Mesenteric fat pad (tissue), 1 donor: ENCODE results near the gene SEPTIN2. TPM values are rescaled to one million over a fixed set of nuclear protein-coding genes. Genes with fewer than 3 reads are reported as not detected.
"Not testable (repeated sequence)": the region's sequence is repeated elsewhere in the genome, so short reads cannot be mapped to it uniquely, and the experiment has no call there.

Source experiments
- DNase-seq: peaks from one replicate; pipeline ENCODE4 v3.0.0-alpha.2; 2020; ENCODE audit warnings: low spot score
- total RNA-seq: library from RNA; stranded (reverse); fragmentation: NEBNext Ultra II Directional; extraction: Animal tissue kit (Norgen Biotek cat#: 25700); gene quantifications from one replicate; pipeline ENCODE4 v1.2.1, GENCODE V29; 2021
- donor health status: DM: yes; HTN: yes; CAD: no.

Gene SEPTIN2
- total RNA-seq, 1 donor from 2014 or later = 403 TPM

DNA sequence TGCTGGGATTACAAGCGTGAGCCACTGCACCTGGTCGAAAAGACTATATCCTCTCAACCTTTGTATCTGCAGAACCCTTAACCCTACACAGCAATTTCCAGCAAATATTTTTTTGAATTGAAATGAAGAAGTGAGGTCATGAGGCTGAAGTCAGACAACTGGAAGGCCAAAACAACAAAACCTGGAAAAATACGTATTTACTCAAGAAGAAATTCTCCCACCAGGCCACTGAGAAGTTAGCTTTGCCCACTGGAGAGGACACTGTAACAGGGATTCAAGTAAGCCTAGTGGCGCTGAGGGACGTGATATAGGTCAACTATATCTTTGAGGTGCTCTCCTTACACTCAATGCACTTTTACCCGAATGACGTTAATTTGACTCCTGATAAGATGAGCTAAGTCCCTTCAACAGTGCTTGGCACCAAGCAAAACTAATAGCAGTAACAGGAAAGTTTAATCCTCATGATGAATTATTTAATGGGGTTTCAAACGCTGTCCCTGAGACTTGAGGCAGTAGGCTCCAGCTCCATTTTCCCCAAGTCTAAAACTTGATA, 2.1 kb upstream of the SEPTIN2 start:
- no peak for DNase-seq

DNA sequence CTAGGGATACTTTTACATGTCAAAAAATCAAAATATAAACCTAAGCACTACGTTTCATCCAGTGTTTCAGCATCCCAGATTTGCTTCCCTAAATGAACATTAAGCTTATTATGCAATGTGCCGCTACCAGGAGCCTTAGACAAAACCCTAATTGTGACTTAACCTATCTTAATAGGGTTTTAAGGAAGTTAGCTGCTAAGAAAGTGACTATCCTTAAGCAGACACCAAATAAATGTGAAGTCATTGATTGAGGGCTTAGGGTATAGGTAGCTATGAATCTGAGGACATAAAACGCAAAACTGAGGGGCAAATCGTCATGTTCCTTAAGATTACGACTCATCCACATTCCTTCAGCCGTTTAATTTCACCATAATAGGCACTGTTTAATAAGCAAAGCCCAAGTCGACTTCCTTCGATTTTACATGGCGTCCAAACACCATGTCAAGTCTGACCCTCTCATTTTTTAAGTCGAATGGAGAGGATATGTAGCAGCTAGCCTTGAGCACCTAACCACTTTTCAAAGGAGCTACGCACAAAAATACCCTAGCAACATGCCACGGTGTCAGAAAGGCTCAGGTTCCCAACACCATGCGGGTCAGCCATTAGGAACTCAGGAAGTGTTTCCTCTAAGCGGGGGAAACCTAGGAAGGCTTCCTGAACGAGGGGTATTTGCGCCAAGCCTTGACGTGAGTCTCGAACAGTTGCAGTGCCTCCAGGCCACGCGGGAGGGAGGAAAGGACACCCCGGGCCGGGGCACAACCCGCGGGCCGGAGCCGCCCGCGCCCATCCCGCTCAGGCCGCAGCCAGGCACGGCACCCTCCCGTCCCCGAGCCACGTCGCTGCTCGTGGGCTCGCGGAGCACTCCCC, 1.3 kb upstream of the SEPTIN2 start:
- no peak for DNase-seq

DNA sequence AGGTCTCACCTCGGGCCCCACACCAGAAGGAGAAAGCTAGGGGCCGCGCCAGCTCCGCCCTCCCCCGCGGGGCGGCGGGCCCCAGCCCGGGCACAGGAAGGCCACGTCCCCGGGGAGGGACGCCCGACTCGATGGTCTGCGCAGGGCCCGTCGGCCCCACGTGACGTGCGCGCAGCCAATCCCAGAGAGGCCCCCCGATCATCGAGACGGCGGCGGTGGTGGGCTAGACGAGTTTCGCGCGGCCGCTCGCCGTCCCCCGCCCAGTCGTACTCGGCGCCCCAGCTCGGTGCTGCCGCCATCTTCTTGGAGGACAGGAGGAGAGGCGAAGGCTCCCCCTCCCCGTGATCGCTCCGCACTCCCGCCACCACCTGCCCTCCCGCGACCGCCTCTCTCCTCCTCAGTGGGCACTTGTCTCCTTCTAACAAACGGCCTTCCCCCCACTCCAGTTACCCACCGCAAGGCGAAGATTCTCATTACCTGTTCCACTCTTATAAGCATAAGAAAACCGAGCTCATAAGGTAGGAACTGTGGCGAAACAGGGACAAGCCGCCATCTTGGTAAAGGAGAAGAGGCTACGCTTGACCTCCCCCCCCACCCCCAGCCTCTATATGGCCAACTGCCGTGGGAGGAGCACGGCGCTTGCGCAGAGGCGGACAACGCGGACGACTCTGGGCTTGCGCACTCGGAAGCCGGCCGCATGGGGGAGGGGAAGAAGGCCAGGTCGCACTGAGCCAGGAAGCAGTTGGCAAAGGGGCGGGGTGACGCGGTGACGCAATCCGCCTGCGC, 439 bp upstream of the SEPTIN2 start, which contains the start of gene HDLBP:
TSS of gene HDLBP (minus strand) at position 580 of the 786 bp plus-strand sequence. CDS start 48,803 bp downstream, outside the sequence.
- DNase-seq = peak; percentile 100

DNA sequence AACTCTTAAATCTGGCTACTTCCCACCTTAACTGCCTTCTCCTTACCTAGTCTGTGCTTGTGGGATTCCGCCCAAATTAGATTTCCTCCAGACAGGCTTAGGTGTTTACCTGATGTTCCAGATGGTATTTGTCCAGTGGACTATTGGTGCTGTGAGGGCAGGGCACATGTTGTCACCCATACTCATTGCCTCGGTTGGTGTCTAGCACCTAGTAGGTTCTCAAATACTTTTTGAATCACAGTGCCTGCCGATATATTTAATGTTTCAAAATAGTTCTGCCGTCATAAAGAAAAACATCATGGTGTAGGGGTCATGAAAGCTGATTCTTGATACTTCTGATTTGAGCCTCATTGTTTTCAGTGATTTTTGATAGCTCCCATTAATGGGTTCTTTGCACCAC, 1.1 kb downstream of the SEPTIN2 start:
- DNase-seq = no peak

DNA sequence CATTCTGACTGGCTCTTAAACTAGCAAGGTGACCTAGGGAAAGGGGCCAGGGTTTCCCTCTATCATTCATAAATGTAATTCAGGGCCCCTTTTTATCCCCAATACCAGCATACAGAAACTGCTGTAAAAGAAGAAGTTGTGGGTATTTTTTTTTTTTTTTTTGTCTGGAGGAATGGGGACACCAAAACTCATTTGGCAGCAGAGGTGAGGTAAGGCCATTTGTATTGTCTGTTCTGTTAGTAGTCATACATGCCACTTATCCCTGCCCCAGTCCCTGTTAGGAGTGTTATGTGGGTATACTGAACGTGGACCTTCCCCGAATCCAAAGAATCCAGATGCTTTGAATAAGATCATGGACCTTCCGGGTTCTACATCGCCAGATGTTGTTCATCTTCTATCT, 1.7 kb downstream of the SEPTIN2 start:
- no peak for DNase-seq

DNA sequence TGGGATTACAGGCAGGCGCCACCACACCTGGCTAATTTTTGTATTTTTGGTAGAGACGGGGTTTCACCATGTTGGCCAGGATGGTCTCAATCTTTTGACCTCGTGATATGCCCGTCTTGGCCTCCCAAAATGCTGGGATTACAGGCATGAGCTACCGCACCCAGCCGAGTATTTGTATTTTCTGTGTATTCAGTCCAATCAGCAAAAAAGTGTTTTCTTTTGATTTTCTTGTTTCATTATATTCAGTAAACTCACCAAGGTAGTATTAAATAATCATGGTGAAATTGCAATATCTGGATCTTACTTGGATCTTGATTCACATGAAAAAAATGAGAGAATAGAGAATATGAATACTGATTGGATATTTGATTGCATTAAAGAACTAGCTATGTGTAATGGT, 3.1 kb downstream of the SEPTIN2 start:
- not testable (repeated sequence) for DNase-seq

DNA sequence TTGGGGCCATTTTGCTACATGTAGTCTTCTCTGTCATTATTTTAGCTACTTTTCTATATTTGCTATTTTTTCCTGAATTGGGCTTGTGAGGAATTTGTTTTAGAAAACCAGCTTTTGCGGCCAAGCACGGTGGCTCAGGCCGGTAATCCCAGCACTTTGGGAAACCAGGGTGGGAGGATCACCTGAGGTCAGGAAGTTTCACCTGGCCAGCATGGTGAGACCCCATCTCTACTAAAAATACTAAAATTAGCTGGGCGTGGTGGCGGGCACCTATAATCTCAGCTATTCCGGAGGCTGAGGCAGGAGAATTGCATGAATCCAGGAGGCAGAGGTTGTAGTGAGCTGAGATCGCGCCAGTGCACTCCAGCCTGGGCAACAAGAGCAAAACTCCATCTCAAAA, 4.7 kb downstream of the SEPTIN2 start:
- DNase-seq = no peak

DNA sequence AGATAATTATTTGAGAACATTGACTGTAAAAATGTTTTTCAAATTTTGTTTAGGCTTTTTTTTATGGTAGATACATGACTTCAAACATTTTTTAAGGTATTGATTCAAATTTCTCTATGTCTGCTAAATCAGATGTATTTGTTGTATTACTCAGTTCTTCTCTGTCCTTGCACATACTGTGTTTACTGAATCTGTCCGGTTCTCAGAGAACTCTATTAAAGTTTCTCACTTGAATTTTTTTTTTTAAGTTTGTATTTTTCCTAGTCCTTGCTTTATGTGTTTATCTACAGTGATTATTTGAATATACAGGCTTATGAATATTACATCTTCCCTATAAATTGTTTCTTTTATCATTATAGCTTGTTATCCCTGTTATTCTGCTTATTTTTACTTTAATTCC, 5.3 kb downstream of the SEPTIN2 start:
- DNase-seq = no peak

DNA sequence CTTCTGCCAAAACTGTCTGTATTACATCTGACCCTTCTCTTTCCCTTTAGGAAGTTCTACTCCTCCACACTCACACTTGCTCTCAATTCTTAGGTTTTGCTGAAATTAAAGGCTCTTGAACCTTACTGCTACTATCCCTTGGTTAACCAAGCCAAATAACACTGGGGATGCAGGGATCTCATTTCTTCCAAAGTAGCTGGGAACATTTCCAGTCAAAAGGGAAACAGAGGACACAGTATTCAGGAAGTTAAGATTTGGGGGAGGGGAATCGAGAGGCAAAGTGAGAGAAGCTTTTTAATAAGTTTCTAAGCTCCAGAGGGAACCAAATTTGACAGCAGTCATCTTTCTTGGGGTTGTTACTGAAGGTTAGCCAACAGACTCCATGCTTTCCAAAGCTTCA, 6.2 kb downstream of the SEPTIN2 start:
- DNase-seq = no peak

DNA sequence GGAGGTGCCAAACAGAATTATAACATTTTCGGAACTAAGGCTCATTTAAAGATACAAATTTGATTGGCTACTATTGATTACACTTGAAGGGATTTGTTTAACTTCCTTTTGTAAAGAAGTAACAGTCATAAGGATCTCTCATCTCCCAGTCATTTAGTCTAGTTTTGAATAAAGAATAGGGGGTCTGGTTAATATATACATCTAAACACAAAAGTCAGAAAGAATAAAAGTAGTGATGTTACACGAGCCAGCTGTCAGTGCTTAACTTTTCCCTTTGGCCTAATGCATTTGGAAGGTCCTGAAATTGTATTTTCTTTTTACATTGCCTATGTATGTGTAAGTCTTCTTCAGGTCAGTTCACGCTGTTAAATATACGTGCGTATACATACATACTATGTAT, 8.1 kb downstream of the SEPTIN2 start:
- no peak for DNase-seq

DNA sequence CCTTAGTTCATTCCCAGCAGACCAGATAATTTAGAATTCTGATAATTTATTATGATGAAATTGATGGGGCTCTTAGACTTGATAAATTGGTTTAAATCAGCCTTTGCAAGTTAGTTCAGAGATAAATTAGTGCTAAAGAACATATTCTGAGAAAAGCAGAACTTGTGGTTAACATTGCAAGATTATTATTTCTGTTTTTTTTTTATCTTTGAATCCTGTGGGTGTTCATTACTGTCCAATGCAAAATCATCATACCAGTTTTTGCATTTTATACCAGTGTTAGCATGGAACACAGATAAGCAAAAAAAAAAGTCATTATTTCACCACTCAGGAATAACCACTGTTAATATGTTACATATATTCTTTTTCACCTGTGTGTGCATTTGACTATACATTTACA, 9.1 kb downstream of the SEPTIN2 start:
- no peak for DNase-seq

DNA sequence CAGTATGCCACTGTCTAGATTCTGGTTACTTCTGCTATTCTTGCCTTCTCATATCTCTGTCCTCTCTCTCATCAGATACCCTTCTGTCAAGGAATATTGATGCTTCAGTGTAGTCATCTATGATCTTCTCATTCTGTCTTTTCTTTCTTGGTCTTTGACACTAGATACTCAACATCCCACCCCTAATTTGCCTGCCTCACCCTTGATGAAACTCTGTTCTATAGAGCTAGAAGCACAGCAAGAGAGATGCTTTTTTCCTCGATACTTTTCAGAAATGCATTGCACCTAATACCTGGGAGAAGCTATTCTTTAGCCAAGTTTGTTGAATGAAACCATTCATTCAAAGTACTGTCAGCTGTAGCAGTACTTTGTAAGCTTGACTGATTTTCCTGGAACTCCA, 9.5 kb downstream of the SEPTIN2 start:
- no peak for DNase-seq

DNA sequence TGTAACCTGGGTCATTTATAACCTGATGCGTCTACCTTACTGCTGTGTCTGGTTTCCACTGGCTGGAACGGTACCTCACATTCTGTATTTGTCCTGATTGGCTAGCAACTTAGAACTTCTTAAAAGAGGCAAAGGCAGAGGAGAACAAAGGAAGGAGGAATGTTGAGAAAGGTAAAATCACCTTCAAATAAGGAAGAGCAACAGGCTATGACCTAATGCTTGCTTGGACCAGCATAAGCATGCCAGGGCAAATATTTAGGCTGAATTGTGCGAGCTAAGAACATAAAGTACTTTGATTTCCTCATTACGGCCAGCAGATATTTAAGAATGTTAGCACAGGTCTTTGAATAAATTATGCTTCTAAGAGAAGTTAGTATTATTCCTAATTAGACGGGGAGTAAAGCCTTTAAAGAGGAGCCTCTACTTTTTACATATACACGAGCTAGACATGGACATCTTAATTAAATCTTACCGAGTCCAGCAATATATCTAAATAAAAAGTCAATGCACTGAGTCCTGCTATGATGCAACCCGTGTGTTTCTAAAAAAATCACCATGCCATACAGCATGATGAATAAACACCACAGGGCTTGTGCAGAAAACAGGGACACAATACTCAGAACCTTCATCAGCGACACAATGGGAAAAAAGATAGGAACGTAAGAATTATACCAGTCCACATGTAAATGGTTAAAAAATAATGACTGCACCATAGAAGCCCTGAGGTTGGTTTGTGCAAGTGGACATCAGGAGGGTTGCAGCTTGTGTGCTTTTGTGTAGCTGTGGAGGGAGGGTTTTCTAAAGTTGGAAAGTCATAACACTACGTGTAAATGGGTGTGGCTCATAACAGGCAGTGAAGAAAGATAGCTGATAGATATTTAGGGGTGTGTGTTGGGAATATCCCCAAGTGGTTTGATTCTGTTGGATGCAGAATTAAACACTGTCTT, 14.2 kb downstream of the SEPTIN2 start:
- DNase-seq = no peak

DNA sequence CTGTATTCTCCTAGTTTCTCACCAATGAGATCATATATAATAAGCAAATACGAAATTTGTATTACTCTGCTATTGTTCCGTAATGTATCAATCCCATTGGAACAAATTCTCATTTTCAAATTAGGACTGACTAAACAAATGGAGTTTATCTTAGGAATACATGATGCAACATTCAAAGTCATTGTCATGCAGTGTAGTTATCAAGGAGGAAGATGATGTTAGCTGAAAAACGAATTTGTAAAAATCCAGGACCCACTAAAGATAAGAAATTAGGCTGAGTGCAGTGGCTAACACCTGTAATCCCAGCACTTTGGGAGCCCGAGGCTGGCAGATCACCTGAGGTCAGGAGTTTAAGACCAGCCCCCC, 14.9 kb downstream of the SEPTIN2 start:
- no peak for DNase-seq

DNA sequence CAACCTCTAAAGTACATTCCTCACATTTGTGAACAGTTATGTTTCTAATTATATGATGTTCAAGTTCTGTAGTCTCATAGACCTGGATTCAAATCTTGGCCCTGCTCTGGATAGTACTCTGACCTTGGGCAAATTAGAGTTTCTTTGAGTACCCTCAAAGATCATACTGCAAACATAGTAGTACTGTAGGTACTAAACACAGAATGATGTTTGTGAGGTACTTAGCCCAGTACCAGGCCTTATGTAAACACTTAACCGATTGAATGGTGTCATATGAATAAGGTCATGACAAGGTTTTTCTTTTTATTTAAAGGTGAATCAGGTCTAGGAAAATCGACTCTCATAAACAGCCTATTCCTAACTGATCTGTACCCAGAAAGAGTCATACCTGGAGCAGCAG, 19.1 kb downstream of the SEPTIN2 start:
- no peak for DNase-seq

DNA sequence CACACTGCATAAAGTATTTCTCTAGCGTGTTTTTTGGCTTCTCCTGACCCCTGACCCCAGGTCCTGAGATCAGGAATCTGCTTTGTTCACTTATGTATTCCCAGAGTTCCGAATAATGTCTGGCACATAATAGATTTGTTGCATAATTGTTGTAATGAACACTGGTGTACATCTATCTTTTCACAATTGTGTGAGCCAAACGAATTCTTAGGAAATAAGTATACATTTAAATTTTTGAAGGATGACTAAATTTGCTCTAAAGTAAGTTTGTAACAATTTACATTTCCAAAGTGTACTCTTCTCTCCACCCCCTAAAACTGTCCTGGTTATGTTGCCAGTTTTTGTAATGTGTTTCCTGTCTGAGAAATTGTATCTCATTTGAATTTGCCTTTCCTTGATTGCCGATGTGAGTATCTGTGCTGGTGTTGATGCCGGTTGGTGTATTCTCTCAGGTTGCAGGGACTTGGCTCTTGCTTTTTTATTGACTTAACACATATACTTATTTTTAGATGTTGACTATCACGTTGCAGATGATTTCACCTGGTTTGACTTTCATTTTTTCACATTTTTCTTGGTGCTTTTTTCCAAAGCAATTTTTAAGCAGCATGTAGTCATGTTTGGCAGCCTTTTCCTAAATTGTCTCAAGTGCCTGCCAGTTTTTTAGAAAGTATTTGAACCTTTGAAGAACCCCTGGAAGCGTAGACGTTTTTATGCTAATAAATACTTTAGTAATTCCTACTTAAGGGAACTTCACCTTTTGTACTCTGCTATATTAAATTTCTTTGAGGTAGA, 24.3 kb downstream of the SEPTIN2 start:
- DNase-seq = no peak

DNA sequence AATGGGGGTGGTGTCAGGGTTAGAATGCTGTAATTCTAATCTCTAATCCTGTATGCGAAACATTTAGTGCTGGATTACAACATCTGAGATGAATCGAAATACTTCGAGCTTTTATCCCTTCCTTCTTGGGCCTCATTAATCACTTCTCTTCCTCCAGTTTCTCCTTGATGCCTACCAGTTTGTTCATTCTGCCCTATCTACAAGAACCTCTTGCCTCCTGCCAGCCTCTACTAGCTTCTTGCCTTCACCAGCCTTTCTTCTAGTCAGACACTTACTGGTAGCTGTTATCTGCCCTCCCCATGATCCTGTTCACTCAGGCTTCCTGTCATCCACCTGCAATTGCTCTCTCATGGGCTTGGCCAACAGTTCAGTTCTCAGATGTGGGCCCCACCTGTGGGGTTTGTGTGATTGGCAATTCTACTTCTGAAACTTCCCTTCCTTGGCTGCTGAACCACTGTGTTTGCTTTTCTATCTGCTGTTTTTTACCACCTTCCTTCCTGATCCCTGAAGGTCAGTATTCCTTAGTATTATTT, 25.0 kb downstream of the SEPTIN2 start:
- no peak for DNase-seq

DNA sequence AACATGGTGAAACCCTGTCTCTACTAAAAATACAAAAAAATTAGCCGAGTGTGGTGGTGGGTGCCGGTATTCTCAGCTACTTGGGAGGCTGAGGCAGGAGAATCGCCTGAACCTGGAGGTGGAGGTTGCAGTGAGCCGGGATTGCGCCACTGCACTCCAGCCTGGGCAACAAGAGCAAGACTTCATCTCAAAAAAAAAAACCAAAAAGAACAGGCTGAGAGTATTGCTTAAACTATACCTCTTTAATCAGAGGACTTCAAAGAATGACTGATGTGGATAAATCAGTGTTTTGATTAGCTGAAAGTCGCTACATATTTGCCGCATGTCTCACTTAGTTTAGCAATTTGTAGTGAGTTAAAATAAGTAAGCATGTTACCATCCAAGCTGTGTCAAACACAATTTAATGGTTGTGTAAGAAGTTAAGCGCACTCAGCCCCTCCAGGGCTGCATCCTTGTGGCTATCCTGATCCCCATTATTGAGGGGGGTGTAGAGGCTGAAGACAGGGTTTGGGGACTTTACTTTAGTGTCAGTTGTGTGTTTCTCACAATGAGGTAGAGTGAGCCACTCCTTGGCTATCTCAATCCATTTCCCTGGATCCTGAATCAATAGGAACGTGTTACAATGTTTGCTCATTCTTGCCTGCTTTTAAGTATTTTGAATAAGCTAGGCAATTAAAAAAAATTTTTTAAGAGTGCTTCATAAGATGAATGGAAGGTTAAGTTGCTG, 29.4 kb downstream of the SEPTIN2 start:
- no peak for DNase-seq

DNA sequence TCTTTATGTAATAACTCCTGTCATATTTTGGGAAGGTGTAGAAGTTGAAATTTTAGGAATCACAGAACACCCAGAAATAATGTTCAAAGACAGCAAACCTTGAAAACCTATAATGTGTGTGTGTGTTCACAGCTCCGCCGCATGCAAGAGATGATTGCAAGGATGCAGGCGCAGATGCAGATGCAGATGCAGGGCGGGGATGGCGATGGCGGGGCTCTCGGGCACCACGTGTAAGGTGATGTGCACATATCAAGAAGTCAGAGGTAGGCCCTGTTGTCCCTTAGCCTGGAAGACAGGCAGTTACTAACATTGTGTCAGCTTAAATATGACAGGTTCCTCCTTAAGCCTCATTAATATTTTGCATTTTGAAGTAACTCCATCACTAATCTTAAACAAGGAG, 34.2 kb downstream of the SEPTIN2 start:
- DNase-seq = no peak
